Measurements from ENCODE around the gene SND1.

The SND1 gene

GRCh38 chr7:127979113-127979727 lies 327.2 kb downstream of the SND1 start:
- DNase-seq: no peak

GRCh38 chr7:127979728-127980126 lies 327.7 kb downstream of the SND1 start:
- no peak for DNase-seq

GRCh38 chr7:127980901-127981300 lies 328.9 kb downstream of the SND1 start:
- no peak for DNase-seq

GRCh38 chr7:127981965-127982364 lies 330.0 kb downstream of the SND1 start:
- DNase-seq: no peak

- DNase-seq: no peak
These were observed 331.9 kb downstream of the SND1 start for GRCh38 chr7:127983804-127984332.

- DNase-seq: no peak
These were observed 334.9 kb downstream of the SND1 start for GRCh38 chr7:127986581-127987521.

- no peak for DNase-seq
These were observed 336.8 kb downstream of the SND1 start for GRCh38 chr7:127988751-127989150.

- no peak for DNase-seq
These were observed 341.3 kb downstream of the SND1 start for GRCh38 chr7:127993317-127993716.

GRCh38 chr7:127993987-127994386 lies 342.0 kb downstream of the SND1 start:
- DNase-seq: no peak

- no peak for DNase-seq
These were observed 343.3 kb downstream of the SND1 start for GRCh38 chr7:127995156-127995880.

GRCh38 chr7:127995881-127996215 lies 343.9 kb downstream of the SND1 start:
- no peak for DNase-seq

GRCh38 chr7:127996253-127997071 lies 344.5 kb downstream of the SND1 start:
- no peak for DNase-seq

- DNase-seq: no peak
These were observed 345.4 kb downstream of the SND1 start for GRCh38 chr7:127997226-127997922.

- DNase-seq: no peak
These were observed 346.7 kb downstream of the SND1 start for GRCh38 chr7:127998671-127999070.

GRCh38 chr7:128000048-128000447 lies 348.1 kb downstream of the SND1 start:
- DNase-seq: no peak

GRCh38 chr7:128000854-128001265 lies 348.9 kb downstream of the SND1 start:
- no peak for DNase-seq

GRCh38 chr7:128003167-128003566 lies 351.2 kb downstream of the SND1 start:
- DNase-seq: no peak

- no peak for DNase-seq
These were observed 351.8 kb downstream of the SND1 start for GRCh38 chr7:128003787-128004186.

- DNase-seq: no peak
These were observed 352.6 kb downstream of the SND1 start for GRCh38 chr7:128004623-128005022.

GRCh38 chr7:128005117-128005516 lies 353.1 kb downstream of the SND1 start:
- DNase-seq: no peak

- DNase-seq: no peak
These were observed 353.8 kb downstream of the SND1 start for GRCh38 chr7:128005759-128006159.

Measured in activated CD8-positive, alpha-beta memory T cell treated with anti-CD3 and anti-CD28 coated beads, Interleukin-2, amount 50 U/mL, for 4 hours (primary cell).